ENCODE results near the gene CIROP.

DNA sequence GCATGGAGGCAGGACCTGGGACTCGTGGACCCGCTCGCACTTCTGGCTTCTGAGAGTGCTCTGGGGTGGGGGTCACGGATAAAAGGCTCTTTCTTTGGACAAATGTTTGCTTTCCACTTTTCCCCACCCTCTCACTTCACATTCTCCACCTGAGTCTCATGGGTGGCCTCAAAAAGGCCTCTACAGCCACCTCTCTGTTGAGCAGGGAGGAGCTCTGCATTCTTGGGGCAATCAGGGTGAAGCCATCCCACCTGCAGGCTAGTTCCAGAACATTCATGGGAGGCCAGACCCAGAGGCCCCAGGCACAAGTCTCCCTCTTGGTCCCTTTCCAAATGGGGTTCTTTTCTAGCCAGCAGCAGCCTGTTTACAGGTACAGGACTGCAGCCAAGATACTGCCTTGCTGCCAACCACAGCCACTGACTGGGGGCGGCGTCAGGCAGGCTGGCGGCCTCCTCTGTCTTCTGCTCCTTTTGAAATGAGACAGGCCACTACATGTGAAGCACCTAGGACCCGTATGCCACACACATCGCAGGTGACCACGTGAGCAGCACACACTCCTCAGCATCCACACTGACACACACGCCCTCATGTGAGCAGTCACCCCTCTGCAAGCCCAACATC lies 32.5 kb upstream of the CIROP start:
- TF ChIP-seq NFYB (CRISPR knock-in tag; conservative IDR thresholded peaks at IDR 0.05; ENCODE audit: low read depth) = no peak
- TF ChIP-seq, protein P1, sequence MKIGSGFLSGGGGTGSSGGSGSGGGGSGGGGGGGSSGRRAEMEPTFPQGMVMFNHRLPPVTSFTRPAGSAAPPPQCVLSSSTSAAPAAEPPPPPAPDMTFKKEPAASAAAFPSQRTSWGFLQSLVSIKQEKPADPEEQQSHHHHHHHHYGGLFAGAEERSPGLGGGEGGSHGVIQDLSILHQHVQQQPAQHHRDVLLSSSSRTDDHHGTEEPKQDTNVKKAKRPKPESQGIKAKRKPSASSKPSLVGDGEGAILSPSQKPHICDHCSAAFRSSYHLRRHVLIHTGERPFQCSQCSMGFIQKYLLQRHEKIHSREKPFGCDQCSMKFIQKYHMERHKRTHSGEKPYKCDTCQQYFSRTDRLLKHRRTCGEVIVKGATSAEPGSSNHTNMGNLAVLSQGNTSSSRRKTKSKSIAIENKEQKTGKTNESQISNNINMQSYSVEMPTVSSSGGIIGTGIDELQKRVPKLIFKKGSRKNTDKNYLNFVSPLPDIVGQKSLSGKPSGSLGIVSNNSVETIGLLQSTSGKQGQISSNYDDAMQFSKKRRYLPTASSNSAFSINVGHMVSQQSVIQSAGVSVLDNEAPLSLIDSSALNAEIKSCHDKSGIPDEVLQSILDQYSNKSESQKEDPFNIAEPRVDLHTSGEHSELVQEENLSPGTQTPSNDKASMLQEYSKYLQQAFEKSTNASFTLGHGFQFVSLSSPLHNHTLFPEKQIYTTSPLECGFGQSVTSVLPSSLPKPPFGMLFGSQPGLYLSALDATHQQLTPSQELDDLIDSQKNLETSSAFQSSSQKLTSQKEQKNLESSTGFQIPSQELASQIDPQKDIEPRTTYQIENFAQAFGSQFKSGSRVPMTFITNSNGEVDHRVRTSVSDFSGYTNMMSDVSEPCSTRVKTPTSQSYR (CRISPR knock-in tag; IDR thresholded peaks at IDR 0.05) = no peak
- TF ChIP-seq GTF2I (CRISPR knock-in tag; conservative IDR thresholded peaks at IDR 0.05) = no peak
- no peak for TF ChIP-seq ESRRA (CRISPR knock-in tag; IDR thresholded peaks at IDR 0.05; ENCODE audit: borderline replicate concordance)
- TF ChIP-seq, protein P2, sequence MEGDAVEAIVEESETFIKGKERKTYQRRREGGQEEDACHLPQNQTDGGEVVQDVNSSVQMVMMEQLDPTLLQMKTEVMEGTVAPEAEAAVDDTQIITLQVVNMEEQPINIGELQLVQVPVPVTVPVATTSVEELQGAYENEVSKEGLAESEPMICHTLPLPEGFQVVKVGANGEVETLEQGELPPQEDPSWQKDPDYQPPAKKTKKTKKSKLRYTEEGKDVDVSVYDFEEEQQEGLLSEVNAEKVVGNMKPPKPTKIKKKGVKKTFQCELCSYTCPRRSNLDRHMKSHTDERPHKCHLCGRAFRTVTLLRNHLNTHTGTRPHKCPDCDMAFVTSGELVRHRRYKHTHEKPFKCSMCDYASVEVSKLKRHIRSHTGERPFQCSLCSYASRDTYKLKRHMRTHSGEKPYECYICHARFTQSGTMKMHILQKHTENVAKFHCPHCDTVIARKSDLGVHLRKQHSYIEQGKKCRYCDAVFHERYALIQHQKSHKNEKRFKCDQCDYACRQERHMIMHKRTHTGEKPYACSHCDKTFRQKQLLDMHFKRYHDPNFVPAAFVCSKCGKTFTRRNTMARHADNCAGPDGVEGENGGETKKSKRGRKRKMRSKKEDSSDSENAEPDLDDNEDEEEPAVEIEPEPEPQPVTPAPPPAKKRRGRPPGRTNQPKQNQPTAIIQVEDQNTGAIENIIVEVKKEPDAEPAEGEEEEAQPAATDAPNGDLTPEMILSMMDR (IDR thresholded peaks at IDR 0.05) = no peak
- TF ChIP-seq ZNF232 (CRISPR knock-in tag; IDR thresholded peaks at IDR 0.05) = no peak
- TF ChIP-seq, protein P3, sequence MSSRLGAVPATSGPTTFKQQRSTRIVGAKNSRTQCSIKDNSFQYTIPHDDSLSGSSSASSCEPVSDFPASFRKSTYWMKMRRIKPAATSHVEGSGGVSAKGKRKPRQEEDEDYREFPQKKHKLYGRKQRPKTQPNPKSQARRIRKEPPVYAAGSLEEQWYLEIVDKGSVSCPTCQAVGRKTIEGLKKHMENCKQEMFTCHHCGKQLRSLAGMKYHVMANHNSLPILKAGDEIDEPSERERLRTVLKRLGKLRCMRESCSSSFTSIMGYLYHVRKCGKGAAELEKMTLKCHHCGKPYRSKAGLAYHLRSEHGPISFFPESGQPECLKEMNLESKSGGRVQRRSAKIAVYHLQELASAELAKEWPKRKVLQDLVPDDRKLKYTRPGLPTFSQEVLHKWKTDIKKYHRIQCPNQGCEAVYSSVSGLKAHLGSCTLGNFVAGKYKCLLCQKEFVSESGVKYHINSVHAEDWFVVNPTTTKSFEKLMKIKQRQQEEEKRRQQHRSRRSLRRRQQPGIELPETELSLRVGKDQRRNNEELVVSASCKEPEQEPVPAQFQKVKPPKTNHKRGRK (CRISPR knock-in tag; IDR thresholded peaks at IDR 0.05; ENCODE audit: borderline replicate concordance) = no peak
- no peak for TF ChIP-seq SMAD4 (CRISPR knock-in tag; IDR thresholded peaks at IDR 0.05)

All from WTC11 (cell line).